Hypothalamus (tissue), 51 donors: ENCODE measurements around the gene ABHD17A.
A peak's percentile ranks its signal among the peaks of the same experiment; 100 is the strongest.

Source experiments
- DNase-seq, 51 donors: peaks; one replicate each; lab custom pipeline; 2025; lab: John Stamatoyannopoulos, UW

The ABHD17A gene

DNA sequence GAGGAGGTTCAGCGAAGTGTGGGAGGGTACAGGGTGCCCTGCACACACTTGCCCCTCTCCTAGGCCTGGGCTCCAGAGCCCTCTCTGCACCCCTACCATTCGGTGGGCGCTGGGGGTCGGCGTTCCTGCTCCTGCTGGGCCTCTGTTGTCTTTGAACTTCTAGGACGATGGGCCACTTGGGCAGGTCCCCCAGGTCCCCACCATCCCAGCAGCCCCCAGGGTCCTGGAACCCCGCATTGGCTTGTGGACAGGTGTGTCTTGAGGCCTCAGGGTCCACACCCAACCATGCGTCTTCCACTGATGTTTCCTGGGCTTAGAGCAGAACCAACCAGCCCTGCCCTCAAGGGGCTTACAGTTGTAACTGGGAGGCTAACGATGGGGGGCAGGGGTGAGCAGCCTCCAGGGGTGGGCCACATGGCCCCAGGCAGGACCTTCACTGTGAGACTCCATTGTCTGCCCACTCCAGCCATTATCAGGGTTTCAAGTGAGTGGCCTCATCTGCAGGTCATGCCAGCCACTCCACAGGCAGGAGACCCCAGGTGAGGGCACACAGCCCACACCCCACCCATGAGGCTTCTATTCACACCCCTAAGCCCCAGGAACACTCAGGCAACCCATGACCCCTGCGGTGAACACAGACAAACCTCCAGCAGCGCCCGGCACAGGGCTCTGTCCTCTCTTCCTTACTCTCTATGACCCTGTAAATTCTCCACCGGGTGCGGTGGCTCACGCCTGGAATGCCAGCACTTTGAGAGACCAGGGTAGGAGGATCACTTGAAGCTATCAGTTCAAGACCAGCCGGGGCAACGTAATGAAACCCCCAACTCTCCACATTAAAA lies 19.9 kb downstream of the ABHD17A start:
- no peak for DNase-seq

DNA sequence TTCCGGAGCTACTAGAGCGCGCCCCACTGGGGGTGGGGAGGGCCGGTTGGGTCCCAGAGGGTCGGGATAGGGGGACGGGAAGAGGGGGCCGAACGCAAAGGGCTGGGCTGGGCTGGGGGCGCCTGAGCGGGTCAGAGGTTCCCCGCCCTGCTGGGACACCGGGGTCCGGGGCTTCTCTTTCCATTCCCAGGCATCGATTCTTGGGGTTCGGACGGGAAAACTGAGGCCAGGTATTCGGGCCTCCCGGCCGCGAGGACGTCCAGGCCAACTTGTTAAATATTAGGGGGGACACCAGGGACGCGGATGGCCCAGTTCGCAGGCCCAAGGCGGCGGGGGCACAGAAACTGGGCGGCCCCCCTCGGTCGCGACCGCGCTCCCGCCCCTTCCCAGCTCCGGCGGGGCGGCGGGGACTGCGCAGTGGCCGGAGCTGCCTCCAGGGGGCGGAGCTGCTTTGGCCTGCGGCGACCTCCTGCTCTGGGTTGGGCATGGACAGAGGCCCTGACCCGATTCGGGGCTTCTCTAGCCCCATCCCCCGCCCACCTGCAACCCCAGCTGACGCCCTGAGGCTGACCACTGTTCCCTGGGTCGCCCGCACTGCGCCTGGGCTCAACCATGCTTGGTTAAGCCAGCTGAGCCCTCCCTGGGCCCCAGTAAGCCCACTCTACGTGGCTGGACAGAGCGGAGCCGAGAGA lies 20.7 kb downstream of the ABHD17A start:
- peak in 36 of 51 donors; percentile 15 to 75 (median 48) for DNase-seq

DNA sequence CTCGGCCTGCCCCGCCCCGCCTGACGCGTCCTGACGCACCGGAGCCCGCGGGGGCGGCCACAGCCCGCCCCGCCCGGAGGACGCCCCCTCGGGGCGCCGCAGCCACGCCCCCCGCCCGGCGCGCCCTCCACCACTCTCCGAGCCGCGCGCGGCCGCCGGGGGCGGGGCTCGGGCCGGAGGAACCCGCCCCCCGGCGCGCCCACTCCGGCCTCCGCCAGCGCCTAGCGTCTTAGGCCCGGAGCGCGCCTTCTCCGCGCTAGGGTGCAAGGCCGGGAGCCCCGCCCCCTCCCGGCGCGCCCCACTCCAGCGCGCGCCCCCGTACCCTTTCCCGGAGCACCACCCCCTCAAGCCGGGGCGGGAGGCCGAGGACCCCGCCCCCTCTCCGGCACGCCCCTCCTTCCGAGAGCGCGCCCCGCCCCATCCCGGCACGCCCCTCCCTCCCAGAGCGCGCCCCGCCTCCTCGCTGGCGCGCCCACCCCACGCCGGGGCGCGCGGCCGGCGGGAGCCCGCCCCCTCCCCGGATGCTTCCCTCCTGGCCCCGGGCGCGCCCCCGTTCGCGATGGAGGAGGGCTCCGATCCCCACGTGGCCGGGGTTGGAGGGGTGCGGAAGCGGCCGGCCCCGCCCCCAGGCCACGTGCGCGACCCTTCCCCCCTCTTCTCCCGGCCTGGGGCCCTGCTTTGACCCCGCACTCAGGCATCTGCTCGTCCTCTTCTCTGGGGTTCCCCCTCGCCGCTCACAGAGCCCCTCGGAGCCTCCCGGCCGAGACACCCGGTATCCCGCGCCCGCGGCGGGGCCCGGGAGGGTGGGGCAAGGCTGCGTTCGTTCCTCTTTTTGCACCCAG lies 21.4 kb downstream of the ABHD17A start:
- peak; percentile 55 to 97 (median 87) for DNase-seq

DNA sequence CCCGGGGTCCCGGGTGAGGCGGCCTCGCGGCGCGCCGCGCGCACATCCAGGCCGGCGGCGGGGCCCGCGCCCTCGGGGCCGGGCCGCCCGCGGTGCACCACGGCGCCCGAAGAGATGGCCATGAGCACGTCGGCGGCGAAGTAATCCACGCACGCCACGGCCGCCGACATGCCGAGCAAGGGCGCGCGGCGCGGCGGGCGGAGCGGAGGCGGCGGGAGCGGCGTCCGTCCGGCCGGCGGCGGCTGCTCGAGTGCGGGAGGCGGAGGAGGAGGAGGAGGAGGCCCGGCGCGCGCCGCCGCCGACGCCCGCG lies 22.0 kb downstream of the ABHD17A start, which contains the start of gene KLF16:
TSS of gene KLF16 (minus strand) at position 252 of the 310 bp plus-strand sequence. CDS start at position 170, 82 bp downstream.
- DNase-seq, result no peak

DNA sequence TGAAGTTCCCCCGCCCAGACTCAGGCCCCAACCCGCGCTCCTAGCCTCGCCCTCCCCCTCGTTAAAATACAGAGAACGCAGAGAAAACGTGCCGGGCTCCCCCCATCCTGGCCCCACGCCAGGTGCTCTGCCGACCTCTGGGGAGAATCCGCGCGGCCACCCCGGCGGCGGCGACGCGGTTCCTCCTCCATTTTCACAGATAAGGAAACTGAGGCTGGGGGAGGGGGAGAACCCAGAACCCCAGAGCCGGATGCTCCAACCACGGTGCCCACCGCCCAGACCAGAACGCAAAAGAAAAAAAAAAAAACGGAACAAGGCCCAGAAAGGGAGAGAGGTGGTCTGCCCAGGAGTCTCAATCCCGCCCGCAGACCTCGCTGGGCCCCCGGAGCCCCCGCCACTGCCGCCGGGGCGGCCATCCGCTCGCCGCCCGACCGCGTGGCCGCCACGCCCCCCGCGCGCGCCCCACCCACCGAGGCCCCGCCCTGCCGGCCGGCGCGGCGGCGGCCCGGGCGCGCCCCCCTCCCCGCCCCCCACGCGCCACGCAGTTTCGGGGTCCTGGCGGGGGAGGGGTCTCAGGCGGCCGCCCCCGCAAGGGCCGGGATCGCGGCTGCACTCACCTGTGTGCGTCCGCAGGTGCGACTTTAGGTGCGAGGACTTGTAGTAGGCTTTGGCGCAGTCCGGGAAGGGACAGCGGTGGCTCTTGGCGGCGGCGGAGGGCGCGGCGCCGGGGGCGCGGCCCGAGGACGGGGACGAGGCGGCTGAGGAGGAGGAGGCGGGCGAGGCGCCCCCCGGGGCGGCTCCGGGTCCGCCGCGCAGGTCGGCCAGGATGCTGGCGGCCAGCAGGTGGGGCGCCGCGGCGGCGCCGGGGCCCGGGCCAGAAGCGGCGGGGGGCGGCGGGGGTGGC lies 22.6 kb downstream of the ABHD17A start:
- DNase-seq, result peak in 4 of 51 donors; percentile 11 to 33 (median 23)

DNA sequence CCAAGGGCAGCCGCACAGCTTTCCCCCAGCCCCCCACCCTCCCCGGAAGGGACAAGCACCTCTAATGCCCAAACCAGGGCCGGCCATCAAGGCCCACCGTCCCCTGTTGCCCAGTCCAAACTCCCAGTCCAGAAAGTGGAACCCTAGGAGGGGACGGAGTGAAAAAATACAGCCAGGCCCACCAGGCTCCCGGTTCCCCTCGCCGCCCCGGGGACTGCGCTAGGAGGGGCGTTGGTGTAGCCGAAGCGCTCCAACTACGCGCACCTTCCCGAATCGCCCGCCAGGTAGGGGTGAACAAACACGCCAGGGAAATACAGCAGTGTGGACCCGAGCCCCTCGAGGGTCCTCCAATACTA lies 23.2 kb downstream of the ABHD17A start:
- DNase-seq, result no peak

DNA sequence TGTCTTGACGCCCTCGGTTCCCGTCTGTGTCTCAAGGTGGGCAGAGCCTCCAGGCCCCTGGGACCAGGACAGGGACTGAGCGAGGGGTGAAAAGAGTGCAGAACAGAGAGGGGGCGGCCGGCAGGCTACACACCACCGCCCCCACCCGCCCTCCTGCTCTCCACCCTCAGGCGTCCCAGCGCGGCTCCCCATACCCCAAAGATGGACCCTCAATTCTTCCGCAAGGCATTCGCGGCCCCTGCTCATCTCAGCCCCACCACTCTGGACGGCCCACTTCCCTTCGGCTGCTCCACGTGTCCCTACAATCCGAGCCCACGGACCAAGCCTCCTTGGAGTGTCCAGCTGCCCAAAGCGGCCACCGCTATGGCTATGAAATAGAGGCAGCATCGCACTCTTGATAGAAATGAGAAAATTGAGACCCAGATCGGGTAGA lies 23.7 kb downstream of the ABHD17A start:
- no peak for DNase-seq

DNA sequence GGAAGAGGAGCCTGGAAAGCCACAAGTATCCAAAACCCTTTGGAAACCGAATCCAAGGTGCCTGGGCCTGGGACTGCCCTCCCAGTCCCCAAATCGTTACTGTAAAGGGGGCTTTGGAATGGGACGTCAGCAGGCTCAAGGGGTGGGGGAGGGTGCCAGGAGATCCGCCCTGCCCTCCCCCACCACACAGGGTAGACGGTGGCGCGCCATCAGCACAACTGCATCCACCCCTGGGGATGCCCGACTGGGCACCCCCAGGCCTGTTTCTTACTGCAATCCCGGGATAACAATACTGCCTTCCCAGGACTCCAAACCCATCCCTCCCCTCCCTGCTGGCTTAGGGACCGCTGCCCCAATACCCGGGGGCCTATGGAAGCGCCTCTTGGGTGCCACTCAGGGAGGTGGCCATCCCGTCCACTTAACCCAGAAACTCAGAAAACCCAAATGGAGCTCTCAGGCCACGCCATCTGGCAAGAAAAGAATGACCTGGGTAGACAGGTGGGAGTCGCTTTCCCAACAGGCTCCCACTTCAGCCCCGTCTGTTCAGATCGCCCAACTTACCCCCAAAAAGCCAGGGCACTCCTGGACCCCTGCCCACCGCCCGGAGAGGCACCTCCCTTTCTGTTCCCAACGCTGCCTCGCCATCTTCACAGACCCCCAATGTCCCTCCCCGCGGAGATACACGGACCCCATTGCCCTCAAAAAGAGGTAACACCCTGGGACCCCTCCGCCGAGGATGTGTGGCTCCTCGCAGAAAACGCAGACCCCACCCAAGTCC lies 24.3 kb downstream of the ABHD17A start:
- no peak for DNase-seq

DNA sequence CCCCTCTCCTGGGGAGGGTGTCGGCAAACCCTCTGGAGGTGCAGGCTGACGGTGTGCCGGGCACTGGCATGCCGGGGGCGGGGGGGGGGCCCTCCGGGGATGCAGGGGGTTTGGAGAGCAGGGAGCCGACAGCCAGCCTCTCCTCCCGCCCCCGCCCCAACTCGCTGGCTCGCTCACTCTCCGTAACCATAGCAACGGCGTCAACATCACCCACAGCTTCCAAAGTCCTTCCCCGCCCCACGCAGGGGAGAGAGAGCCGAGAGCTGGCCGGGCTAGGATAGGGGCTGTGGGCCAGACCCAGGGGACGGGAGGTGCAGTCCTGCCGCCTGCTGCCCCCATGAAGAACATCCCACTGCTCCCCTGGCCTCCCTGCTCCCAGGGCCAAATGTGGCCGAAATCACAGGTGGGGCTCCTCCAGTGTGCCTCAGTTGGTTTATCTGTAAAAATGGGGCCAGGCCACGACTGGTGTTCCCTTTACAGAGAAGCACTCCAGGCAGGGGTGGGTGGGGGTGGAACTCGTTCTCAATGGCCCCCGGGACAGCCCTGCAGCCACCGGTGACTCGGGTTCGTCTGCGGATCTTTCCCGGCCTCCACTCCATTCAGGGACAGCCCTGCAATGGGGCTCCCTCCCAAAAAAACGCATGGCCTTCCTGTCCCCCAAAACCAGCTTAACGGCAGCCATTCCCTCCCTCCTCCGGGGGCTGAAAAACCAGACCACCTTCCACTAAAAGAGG lies 25.1 kb downstream of the ABHD17A start:
- DNase-seq, result peak in 32 of 51 donors; percentile 8 to 78 (median 48)

DNA sequence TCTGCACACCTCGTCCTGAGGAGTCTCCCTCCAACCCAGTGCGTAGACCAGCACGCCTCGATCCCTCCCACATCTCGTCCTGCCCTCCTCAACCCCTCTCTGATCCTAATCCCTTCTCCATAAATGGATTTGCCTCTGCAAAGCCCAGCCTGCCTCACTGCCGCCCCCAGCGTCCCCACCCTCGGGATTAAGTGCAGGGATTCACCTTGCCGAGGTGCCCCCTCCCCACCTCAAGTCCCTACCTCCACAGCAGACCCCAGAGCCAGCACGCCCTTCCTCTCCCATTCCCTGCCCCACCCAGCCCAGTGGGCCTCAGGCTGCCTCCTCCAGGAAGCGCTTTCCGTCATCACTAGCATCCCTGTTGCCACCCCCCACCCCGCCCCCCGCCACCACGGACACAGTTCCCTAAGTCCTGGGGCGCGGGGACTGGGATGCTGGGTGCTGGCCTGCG lies 25.9 kb downstream of the ABHD17A start:
- DNase-seq, result no peak

DNA sequence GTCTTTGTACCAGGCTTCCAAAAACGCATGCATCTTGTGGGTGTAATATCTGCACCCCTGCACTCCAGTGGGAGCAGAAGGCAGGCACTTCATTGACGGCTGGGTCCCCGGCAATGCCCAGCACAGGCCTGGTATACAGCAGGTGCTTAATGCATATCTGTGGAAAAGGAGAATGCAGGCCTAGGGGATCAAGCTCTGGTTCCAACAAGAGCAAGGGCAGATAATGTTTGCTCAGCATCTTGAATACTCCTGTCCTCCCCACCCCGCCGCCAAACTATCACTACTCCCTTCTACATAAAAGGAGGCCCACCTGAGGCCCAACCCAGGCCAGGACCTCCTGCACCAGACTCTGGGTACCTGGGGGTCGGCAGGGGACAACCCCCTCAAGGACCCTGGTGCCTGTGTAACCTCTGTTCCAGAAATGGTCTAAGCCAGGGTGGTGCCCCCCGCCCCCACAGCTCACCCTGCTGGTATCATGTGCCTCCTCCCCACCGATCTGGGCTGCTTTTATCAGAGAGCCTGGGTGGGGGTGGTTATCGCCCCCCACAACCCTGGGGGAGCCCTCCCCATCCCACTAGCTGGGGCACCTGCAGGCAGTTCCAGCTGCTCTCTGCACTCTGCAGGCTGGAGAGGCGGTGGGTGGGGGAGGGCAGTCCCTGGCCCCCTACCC lies 26.7 kb downstream of the ABHD17A start:
- no peak for DNase-seq

DNA sequence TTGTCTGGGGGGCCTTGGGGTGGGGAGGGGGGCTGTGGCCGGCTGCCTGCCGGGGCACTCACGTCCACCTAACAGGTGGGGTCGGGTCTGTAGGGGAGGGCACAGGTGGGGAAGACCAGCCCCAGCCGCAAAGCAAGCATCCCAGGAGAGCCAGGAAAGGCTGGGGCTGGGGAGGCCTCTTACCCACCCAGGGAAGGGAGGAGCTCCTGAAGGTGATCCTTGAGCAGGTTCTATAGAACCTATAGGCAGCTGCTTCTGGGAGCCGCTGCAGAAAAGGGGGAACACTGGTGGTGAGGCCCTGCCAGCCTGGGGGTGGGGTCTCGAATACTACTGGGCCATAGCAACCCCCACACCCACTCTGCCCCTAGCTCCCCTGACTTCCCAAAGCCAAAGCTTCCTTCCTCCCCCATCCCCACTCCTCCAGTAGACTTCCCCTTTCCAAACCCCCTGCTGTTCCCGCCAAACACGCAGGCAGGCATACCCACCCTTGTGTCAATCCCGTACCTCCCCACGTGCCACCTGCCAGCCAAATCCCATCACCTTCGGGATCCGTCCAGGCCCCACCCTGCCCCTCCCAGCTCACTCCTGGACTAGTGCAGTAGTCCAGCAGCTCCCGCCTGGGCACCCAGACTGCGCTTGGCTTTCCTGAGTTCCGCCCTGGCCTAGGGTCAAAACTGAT lies 27.5 kb downstream of the ABHD17A start:
- peak in 1 of 51 donors; percentile 14 for DNase-seq

DNA sequence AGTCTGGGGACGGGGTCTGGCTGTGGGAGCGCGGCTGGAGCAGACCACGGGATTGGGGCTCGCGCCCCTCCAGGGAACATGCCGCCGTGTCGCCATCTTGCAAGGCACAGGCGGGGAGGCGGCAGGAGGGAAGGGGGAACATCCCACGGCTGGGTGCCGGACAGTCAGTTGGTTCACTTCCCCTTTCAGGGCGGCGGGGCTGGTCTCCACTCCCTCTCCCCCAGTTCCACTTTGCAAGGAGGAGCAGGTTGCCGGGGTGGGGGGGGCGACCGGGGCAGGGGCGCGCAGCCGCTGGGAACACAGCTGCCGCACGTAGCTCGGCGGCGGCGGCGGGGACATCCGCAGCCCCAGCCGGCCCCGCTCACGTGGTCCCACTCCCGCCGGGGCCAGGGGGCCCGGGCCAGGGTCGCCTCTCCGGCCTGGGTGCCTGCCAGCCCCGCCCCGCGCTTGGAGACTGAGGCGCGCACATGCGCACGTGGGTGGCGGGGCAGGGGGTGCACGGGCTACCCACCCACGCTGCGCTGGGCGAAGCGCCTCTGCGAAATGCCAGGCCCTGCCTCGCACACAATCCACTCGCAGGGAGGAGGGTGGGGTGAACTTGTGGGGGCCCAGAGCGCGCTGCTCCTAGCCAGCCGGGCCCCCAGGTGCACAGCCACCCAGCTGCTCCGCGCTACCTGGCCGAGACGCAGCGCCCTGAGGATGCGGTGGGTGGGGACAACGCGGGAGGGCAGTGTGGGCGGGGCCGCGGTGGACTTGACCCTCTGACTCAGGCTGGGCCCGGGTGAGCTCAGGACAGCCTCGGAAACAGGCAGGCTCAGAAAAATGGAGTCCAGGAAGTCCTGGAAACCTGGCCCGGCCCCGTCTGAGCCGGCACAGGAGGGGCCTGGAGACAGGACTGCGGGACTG lies 28.3 kb downstream of the ABHD17A start:
- peak in 28 of 51 donors; percentile 13 to 69 (median 42) for DNase-seq

DNA sequence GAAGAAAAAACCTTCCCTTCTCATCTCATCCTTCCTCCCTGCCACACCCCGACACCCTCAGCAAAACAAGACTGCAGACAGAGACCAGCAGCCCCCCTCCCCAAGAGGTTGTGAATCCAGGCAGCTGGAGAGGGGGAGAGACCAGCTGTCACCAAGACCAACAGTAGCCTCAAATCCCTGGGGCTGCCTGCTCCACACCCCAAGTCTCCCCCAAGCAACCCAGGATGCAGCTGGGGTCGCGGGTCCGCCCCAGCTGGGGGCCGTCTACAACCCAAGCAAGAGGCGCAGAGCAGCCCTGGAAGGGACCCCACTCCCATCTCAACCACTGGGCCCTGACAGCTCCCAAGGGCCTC lies 29.0 kb downstream of the ABHD17A start:
- DNase-seq, result no peak

DNA sequence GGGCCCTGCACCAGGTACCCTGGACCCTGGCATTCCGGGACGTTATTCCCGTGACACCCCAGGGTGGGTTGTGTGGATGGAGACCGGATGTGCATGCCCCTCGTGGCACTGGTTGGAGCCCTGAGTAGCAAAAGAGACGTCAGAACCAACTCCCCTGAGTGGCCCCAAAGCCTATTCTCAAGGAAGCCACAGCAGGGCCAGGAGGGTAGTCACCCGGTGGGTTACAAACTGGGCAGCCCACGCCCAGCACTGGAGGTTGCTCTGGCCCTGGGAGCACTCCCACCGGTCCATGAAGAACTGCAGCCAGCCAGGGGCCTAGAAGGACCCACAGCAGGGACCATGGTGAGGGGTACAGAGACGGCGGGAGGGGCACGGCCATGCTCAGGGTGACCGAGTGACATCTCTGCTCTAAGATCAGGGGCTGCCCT lies 29.5 kb downstream of the ABHD17A start:
- DNase-seq, result no peak
